Endothelial cell of umbilical vein (primary cell): ENCODE data around the gene SLC66A2. TPM values are rescaled to one million over a fixed set of nuclear protein-coding genes. Genes with fewer than 3 reads are reported as not detected.
"Not testable (repeated sequence)": the region's sequence is repeated elsewhere in the genome, so short reads cannot be mapped to it uniquely, and the experiment has no call there.

Experiments used
- BruUV-seq: library from RNA; stranded (reverse); fragments of 400-500 nt; replicated peaks from 2 replicates; lab custom pipeline; 2021; lab: Mats Ljungman, UMichigan
- CTCF ChIA-PET: fragments of 300-600, 350-600 bp; sonication (Branson Sonifier 250); formaldehyde crosslinking; loops from one replicate; lab custom pipeline; 2021; ENCODE audit warnings: antibody characterized with exemption, inconsistent platforms; lab: Charles Lee
- POLR2A ChIA-PET: fragments of 300-600, 350-600 bp; sonication (Branson Sonifier 250); formaldehyde crosslinking; loops from one replicate; lab custom pipeline; 2021; ENCODE audit warnings: antibody characterized with exemption, inconsistent platforms; lab: Charles Lee
- DNase-seq: peaks from one replicate; pipeline ENCODE4 v3.0.0-alpha.2; 2011; ENCODE audit warnings: low read depth, low spot score
- FAIRE-seq: peaks from 2 replicates; lab custom pipeline; 2011; peaks lifted over from hg19 to GRCh38; lab: Jason Lieb, UNC
- H2AFZ ChIP-seq: 2 replicates; pipeline ENCODE4 v1.6.0; 2012; ENCODE audit warnings: low read depth, low read length, control low read depth, inconsistent platforms
- H3K27ac ChIP-seq: 2 replicates; pipeline ENCODE4 v1.5.1; 2011; ENCODE audit warnings: low read depth, mild to moderate bottlenecking, control low read depth, low read length, moderate library complexity; ENCODE audit not compliant: insufficient read depth
- H3K27me3 ChIP-seq, 2 experiments: 2 replicates each; pipeline versions ENCODE4 v1.6.0 to v1.6.1; 2011; ENCODE audit warnings: low read length in 2 of 2, mixed read lengths in 1 of 2; ENCODE audit not compliant: control insufficient read depth in 2 of 2, insufficient read depth in 2 of 2
- H3K36me3 ChIP-seq, 2 experiments: 2 replicates in 1 of 2; 3 replicates in 1 of 2; pipeline ENCODE4 v1.5.1; 2011; ENCODE audit warnings: low read length in 2 of 2, mild to moderate bottlenecking in 1 of 2, moderate library complexity in 1 of 2; ENCODE audit not compliant: control insufficient read depth in 2 of 2, insufficient read depth in 2 of 2; ENCODE audit errors: extremely low read depth in 1 of 2
- H3K4me1 ChIP-seq: 3 replicates; pipeline ENCODE4 v1.5.1; 2011; ENCODE audit warnings: mild to moderate bottlenecking, low read length; ENCODE audit not compliant: control insufficient read depth, insufficient read depth; ENCODE audit errors: extremely low read depth
- H3K4me2 ChIP-seq: 2 replicates; pipeline ENCODE4 v1.6.1; 2011; ENCODE audit warnings: low read length, control low read depth, mixed read lengths; ENCODE audit not compliant: insufficient read depth
- H3K4me3 ChIP-seq, 3 experiments: fragments of 200-600 bp in 1 of 3; sonication (generic), shearing (Covaris generic) in 1 of 3; replicated peaks in 1 of 3; 2 replicates each; pipeline ENCODE4 v1.5.1; 2011 to 2016; ENCODE audit warnings: control low read depth in 3 of 3, low read length in 3 of 3, mild to moderate bottlenecking in 2 of 3, inconsistent platforms in 1 of 3, low read depth in 1 of 3, moderate library complexity in 1 of 3; ENCODE audit not compliant: insufficient read depth in 1 of 3
- H3K79me2 ChIP-seq: 2 replicates; pipeline ENCODE4 v1.6.0; 2012; ENCODE audit warnings: low read length, inconsistent platforms; ENCODE audit not compliant: control insufficient read depth, insufficient read depth
- H3K9ac ChIP-seq: replicated peaks from 2 replicates; pipeline ENCODE3; 2011; ENCODE audit warnings: low read length, control low read depth; ENCODE audit not compliant: insufficient read depth; ENCODE audit errors: extremely low read depth
- H3K9me1 ChIP-seq: replicated peaks from 3 replicates; pipeline ENCODE4 v1.6.0; 2011; ENCODE audit warnings: mild to moderate bottlenecking, low read length; ENCODE audit not compliant: control insufficient read depth, insufficient read depth; ENCODE audit errors: extremely low read depth
- H3K9me3 ChIP-seq: replicated peaks from 2 replicates; pipeline ENCODE4 v1.5.1; 2012; ENCODE audit warnings: low read length, inconsistent platforms; ENCODE audit not compliant: control insufficient read depth, insufficient read depth
- H4K20me1 ChIP-seq: replicated peaks from 2 replicates; pipeline ENCODE3; 2011; ENCODE audit warnings: mild to moderate bottlenecking, low read length; ENCODE audit not compliant: control insufficient read depth, insufficient read depth; ENCODE audit errors: extremely low read depth
- POLR2A ChIP-seq: IDR thresholded peaks from 2 replicates; pipeline ENCODE4 v1.6.1; 2012; ENCODE audit warnings: low read depth, mild to moderate bottlenecking, control low read depth, low read length
- POLR2AphosphoS5 ChIP-seq: IDR thresholded peaks from 2 replicates; pipeline ENCODE4 v1.6.1; 2012; ENCODE audit warnings: low read depth, mild to moderate bottlenecking, control low read depth, low read length, moderate library complexity; ENCODE audit not compliant: insufficient read depth
- dilution Hi-C: fragments of 300-500 bp; cut with MboI; formaldehyde crosslinking; loops from one replicate; pipeline ENCODE4 v1.15.0; 2019; ENCODE audit warnings: low sequenced_read_pairs; ENCODE audit not compliant: extremely low pct_ligation_motif_present
- intact Hi-C: fragments of 100-400 bp; cut with micrococcal nuclease; formaldehyde crosslinking; loops from one replicate; pipeline ENCODE4 v1.10.0; 2022
- polyA plus RNA-seq, 4 experiments: library from polyadenylated mRNA; depleted of rRNA in 3 of 4; stranded (reverse) in 3 of 4; unstranded in 1 of 4; fragments of >200 nt; gene quantifications; 2 replicates each; pipeline versions ENCODE4 v1.2.1 to v1.2.3, GENCODE V29; 2011 to 2012; ENCODE audit warnings: missing spikeins in 1 of 4
- total RNA-seq: library from RNA; stranded (reverse); gene quantifications from 2 replicates; pipeline ENCODE4 v1.2.3, GENCODE V29; 2021

Gene SLC66A2
- total and polyA plus RNA-seq, 2 donors (not counting 3 experiments of a cell fraction or from before 2014, with no cell fraction given), result 32.5 to 37.1 TPM

DNA sequence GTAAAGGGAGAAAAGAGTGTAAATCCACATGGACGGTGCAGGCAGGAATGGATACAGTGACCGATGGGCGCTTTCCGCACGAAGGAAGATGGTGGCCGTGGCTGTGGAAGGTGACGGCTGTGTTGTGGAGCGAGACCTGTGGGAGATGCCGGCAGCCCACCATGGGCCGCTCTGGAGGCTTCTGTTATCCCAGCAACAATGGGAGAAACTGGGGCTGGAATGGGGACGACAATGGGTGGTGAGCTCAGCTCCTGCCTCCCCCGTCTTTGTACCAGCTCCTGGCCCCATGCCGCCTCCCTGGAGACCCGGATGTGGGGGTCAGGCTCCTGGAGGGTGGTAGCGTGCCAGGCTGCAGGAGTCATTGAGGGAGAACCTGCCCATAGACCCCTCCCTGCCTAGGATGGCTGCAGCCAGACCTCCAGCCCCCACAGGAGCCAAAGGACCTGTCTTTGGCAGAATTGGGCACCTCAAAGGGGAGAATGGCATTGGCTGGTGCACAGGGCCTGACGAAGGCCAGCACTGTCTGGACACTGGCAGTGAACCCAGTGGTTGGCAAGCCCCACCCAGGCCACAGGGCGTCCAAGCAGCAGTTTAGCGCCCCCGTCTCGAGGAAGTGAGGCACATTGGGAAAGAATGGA is 72.6 kb downstream of the SLC66A2 start:
- H3K9me1 ChIP-seq, result no peaks in the 10 kb centered on the region
- H3K4me2 ChIP-seq, result no peak overlapping the region
- FAIRE-seq, result no peak
- TF ChIP-seq POLR2A (no peak), POLR2AphosphoS5 (no peak)
- H3K4me1 ChIP-seq, result no peaks in the 10 kb centered on the region
- intact Hi-C loops, result no loop called here
- no peaks in the 10 kb centered on the region for H3K9me3 ChIP-seq
- no peaks in the 10 kb centered on the region for H3K27me3 ChIP-seq
- no TSS peak for BruUV-seq
- no peaks in the 10 kb centered on the region for H4K20me1 ChIP-seq
- no peak overlapping the region for H3K9ac ChIP-seq
- H3K79me2 ChIP-seq, result no peaks in the 10 kb centered on the region
- dilution Hi-C loops, result no loop called here
- no peaks in the 10 kb centered on the region for H3K36me3 ChIP-seq
- H3K4me3 ChIP-seq, result no peak overlapping the region
- no peak overlapping the region for H3K27ac ChIP-seq
- CTCF ChIA-PET, result no interaction called here
- H2AFZ ChIP-seq, result no peak overlapping the region
- no peak for DNase-seq
- POLR2A ChIA-PET, result no interaction called here

DNA sequence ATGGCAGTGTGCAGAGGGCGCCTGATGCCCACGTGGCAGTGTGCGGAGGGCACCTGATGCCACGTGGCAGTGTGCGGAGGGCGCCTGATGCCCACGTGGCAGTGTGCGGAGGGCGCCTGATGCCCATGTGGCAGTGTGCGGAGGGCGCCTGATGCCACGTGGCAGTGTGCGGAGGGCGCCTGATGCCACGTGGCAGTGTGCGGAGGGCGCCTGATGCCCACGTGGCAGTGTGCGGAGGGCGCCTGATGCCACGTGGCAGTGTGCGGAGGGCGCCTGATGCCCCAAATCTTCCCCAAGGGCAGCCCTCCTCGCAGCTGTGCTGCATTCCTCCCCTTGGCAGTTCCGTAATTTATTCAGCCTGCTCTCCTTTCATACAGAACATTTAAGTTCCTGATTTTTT is 73.2 kb downstream of the SLC66A2 start:
- intact Hi-C loops, H3K9me1 ChIP-seq, H3K9me3 ChIP-seq, H2AFZ ChIP-seq, BruUV-seq, H3K36me3 ChIP-seq, DNase-seq, H3K27me3 ChIP-seq, H3K79me2 ChIP-seq, H3K9ac ChIP-seq, FAIRE-seq, H3K4me1 ChIP-seq, POLR2A ChIA-PET, H3K4me2 ChIP-seq, CTCF ChIA-PET, H3K4me3 ChIP-seq, H3K27ac ChIP-seq, H4K20me1 ChIP-seq, dilution Hi-C loops: not testable (repeated sequence)
